HCT116 (cell line): Measurements from ENCODE around the gene C1QB. TPM values are rescaled to one million over a fixed set of nuclear protein-coding genes. Genes with fewer than 3 reads are reported as not detected.

Experiments
- ATAC-seq: fragments of 200-7000 bp; cut with Tn5 transposase; 2 replicates; pipeline ENCODE4 v1.9.1; 2020; ENCODE audit warnings: mild to moderate bottlenecking, moderate library complexity
- BruUV-seq: library from RNA; stranded (reverse); fragments of 400-500 nt; replicated peaks from 2 replicates; lab custom pipeline; 2021; lab: Mats Ljungman, UMichigan
- CTCF ChIA-PET: fragments of 300-600 bp; sonication (Branson Sonifier 250); formaldehyde crosslinking; loops from one replicate; lab custom pipeline; 2021; ENCODE audit warnings: antibody characterized with exemption; lab: Charles Lee
- POLR2A ChIA-PET: fragments of 300-600, 350-600 bp; sonication (Branson Sonifier 250); formaldehyde crosslinking; loops from one replicate; lab custom pipeline; 2021; ENCODE audit warnings: antibody characterized with exemption; lab: Charles Lee
- RAD21 ChIA-PET, 2 experiments: fragments of 300-600 bp; sonication (Branson Sonifier 250); formaldehyde crosslinking; loops; one replicate each; lab custom pipeline; 2023; ENCODE audit warnings: low total read pairs in 2 of 2; ENCODE audit not compliant: uncharacterized antibody in 2 of 2, unreplicated experiment in 2 of 2, low non-redundant PET in 1 of 2; lab: Charles Lee
- DNase-seq: peaks from one replicate; pipeline ENCODE4 v3.0.0-alpha.2; 2010; ENCODE audit warnings: low read depth, low spot score
- H2AFZ ChIP-seq: fragments of 200-600 bp; shearing (Covaris generic), sonication (generic); 2 replicates; pipeline ENCODE4 v1.6.1; 2017; ENCODE audit warnings: low read depth, mixed run types, mixed read lengths, antibody characterized with exemption, low read length; ENCODE audit not compliant: poor library complexity, severe bottlenecking
- H3K27ac ChIP-seq: 2 replicates; pipeline ENCODE4 v1.5.1; 2012; ENCODE audit warnings: low read depth, low read length
- H3K27me3 ChIP-seq: fragments of 200-600 bp; sonication (generic); 2 replicates; pipeline ENCODE4 v1.6.1; 2016; ENCODE audit warnings: mixed run types, low read length, mixed read lengths; ENCODE audit not compliant: insufficient read depth
- H3K36me3 ChIP-seq, 2 experiments: fragments of 200-500 bp in 1 of 2; fragments of 200-600 bp in 1 of 2; sonication (Bioruptor generic) in 1 of 2; sonication (generic) in 1 of 2; 2 replicates each; pipeline versions ENCODE4 v1.5.1 to v1.6.1; 2014 to 2016; ENCODE audit warnings: low read length in 2 of 2, inconsistent platforms in 1 of 2, mixed read lengths in 1 of 2, mixed run types in 1 of 2; ENCODE audit not compliant: insufficient read depth in 2 of 2, control insufficient read depth in 1 of 2
- H3K4me1 ChIP-seq, 2 experiments: fragments of 200-600 bp in 1 of 2; sonication (generic) in 1 of 2; 2 replicates each; pipeline versions ENCODE4 v1.5.1 to v1.6.1; 2012 to 2017; ENCODE audit warnings: low read length in 2 of 2, inconsistent platforms in 1 of 2, mild to moderate bottlenecking in 1 of 2, mixed read lengths in 1 of 2, mixed run types in 1 of 2, moderate library complexity in 1 of 2; ENCODE audit not compliant: insufficient read depth in 2 of 2, control insufficient read depth in 1 of 2
- H3K4me2 ChIP-seq: fragments of 200-600 bp; sonication (generic); 2 replicates; pipeline ENCODE4 v1.6.1; 2017; ENCODE audit warnings: mixed run types, low read length, mixed read lengths
- H3K4me3 ChIP-seq, 2 experiments: fragments of 200-600 bp in 1 of 2; sonication (generic) in 1 of 2; replicated peaks in 1 of 2; 2 replicates each; pipeline ENCODE4 v1.5.1; 2011 to 2016; ENCODE audit warnings: low read length in 2 of 2, control low read depth in 1 of 2, low read depth in 1 of 2, mild to moderate bottlenecking in 1 of 2, mixed read lengths in 1 of 2, mixed run types in 1 of 2
- H3K79me2 ChIP-seq: fragments of 200-600 bp; sonication (generic); 2 replicates; pipeline ENCODE4 v1.6.1; 2017; ENCODE audit warnings: mild to moderate bottlenecking, mixed run types, low read length, moderate library complexity, mixed read lengths; ENCODE audit not compliant: insufficient read depth
- H3K9ac ChIP-seq: fragments of 200-600 bp; sonication (generic); 2 replicates; pipeline ENCODE4 v1.6.1; 2016; ENCODE audit warnings: low read length, mixed read lengths
- H3K9me2 ChIP-seq: fragments of 200-600 bp; sonication (generic), shearing (Covaris generic); 2 replicates; pipeline ENCODE4 v1.6.1; 2017; ENCODE audit warnings: mixed run types, mild to moderate bottlenecking, moderate library complexity; ENCODE audit not compliant: insufficient read depth
- H3K9me3 ChIP-seq, 2 experiments: fragments of 200-500 bp in 1 of 2; fragments of 200-600 bp in 1 of 2; sonication (Bioruptor generic) in 1 of 2; sonication (generic) in 1 of 2; 2 replicates each; pipeline ENCODE4 v1.6.1; 2014 to 2017; ENCODE audit warnings: low read length in 2 of 2, mixed read lengths in 2 of 2, inconsistent platforms in 1 of 2, low read depth in 1 of 2, mild to moderate bottlenecking in 1 of 2, mixed run types in 1 of 2, moderate library complexity in 1 of 2; ENCODE audit not compliant: control insufficient read depth in 1 of 2, insufficient read depth in 1 of 2
- H4K20me1 ChIP-seq: fragments of 200-600 bp; sonication (generic), shearing (Covaris generic); 2 replicates; pipeline ENCODE4 v1.6.1; 2017; ENCODE audit warnings: mixed run types, mild to moderate bottlenecking, moderate library complexity; ENCODE audit not compliant: insufficient read depth
- CEBPB ChIP-seq: IDR thresholded peaks from 2 replicates; pipeline ENCODE4 v1.6.1; 2012; ENCODE audit warnings: low read depth
- POLR2A ChIP-seq: IDR thresholded peaks from 2 replicates; pipeline ENCODE4 v1.7.0; 2011; ENCODE audit warnings: borderline replicate concordance; ENCODE audit not compliant: insufficient read depth, insufficient read length; ENCODE audit errors: extremely low read depth
- RAD21 ChIP-seq: IDR thresholded peaks from 2 replicates; pipeline ENCODE4 v1.6.1; 2012; ENCODE audit warnings: low read depth, mild to moderate bottlenecking
- TCF7L2 ChIP-seq: IDR thresholded peaks from 2 replicates; pipeline ENCODE4 v1.7.0; 2011; ENCODE audit warnings: borderline replicate concordance, inconsistent platforms; ENCODE audit not compliant: insufficient read depth, insufficient read length; ENCODE audit errors: extremely low read depth
- ZFX ChIP-seq: fragments of 450-650 bp; IDR thresholded peaks from 2 replicates; pipeline ENCODE4 v1.6.1; 2017
- ZNF274 ChIP-seq: fragments of 200-500 bp; sonication (Bioruptor generic); IDR thresholded peaks from 2 replicates; pipeline ENCODE4 v1.6.1; 2014; ENCODE audit warnings: mild to moderate bottlenecking, low read depth, low read length, inconsistent platforms
- intact Hi-C: fragments of 100-400 bp; cut with micrococcal nuclease; formaldehyde crosslinking; loops from 2 replicates; pipeline ENCODE4 v1.10.0; 2022
- total RNA-seq: library from RNA; stranded (reverse); gene quantifications from one replicate; pipeline ENCODE4 v1.2.1, GENCODE V29; 2021; ENCODE audit not compliant: unreplicated experiment
- TF ChIP-seq, protein P1 (sequence below), 3 experiments: fragments of 200-600 bp in 1 of 3; sonication (generic) in 1 of 3; IDR thresholded peaks in 2 of 3; conservative IDR thresholded peaks in 1 of 3; 2 replicates each; pipeline ENCODE4 v1.5.1; 2012 to 2017; ENCODE audit warnings: low read depth in 2 of 3, low read length in 2 of 3, antibody characterized with exemption in 1 of 3, borderline replicate concordance in 1 of 3, control low read depth in 1 of 3, mild to moderate bottlenecking in 1 of 3, mixed read lengths in 1 of 3, mixed run types in 1 of 3, moderate library complexity in 1 of 3; ENCODE audit not compliant: insufficient read depth in 1 of 3

Gene C1QB
- total RNA-seq, 1 experiment from 2014 or later = 0.32 TPM

DNA sequence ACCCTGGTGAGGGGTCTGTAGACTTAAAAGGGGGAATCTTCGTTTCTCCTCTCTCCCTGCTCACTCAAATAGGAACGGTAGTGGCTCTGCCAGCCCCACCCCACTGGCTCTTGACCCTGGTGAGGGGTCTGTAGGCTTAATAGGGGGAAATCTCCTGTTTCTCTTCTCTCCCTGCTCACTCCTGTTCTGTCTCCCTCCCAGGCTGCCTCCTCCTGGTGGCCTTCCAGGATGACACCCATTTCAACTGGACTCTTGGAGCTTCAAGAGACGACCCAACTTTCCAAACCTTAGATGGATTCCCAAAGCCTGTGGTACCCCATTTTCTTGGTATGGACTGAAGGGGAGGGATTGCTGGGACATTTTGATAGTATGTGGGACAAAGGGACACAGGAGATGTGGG, 56.2 kb downstream of the C1QB start:
- CTCF ChIA-PET = interaction anchor here (0.8 to 1.8 kb wide), 5 partner anchors 11 to 153 kb away, joined by 3 to 7 read pairs (median 3); no protein-coding TSS in a partner anchor
- DNase-seq (no peak), ATAC-seq (no peak)
- Histone ChIP-seq H4K20me1 (no peaks in the 10 kb centered on the region), H3K27ac (no peak overlapping the region), H3K4me2 (no peak overlapping the region), H3K9me3 (no peaks in the 10 kb centered on the region), H3K9me2 (no peaks in the 10 kb centered on the region), H3K27me3 (no peaks in the 10 kb centered on the region), H2AFZ (no peak overlapping the region), H3K9ac (no peak overlapping the region), H3K4me3 (no peak overlapping the region), H3K79me2 (no peaks in the 10 kb centered on the region), H3K4me1 (peaks cover 0 to 22% of the 10 kb centered on the region in 2 experiments; a peak in 3 of 4 replicates), H3K36me3 (no peaks in the 10 kb centered on the region)
- POLR2A ChIA-PET = no interaction called here
- intact Hi-C loops = no loop called here
- RAD21 ChIA-PET = no interaction called here
- TF ChIP-seq TCF7L2 = no peak
- TF ChIP-seq, protein P1, sequence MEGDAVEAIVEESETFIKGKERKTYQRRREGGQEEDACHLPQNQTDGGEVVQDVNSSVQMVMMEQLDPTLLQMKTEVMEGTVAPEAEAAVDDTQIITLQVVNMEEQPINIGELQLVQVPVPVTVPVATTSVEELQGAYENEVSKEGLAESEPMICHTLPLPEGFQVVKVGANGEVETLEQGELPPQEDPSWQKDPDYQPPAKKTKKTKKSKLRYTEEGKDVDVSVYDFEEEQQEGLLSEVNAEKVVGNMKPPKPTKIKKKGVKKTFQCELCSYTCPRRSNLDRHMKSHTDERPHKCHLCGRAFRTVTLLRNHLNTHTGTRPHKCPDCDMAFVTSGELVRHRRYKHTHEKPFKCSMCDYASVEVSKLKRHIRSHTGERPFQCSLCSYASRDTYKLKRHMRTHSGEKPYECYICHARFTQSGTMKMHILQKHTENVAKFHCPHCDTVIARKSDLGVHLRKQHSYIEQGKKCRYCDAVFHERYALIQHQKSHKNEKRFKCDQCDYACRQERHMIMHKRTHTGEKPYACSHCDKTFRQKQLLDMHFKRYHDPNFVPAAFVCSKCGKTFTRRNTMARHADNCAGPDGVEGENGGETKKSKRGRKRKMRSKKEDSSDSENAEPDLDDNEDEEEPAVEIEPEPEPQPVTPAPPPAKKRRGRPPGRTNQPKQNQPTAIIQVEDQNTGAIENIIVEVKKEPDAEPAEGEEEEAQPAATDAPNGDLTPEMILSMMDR (IDR thresholded peaks at IDR 0.05 in 2 of 3, conservative IDR thresholded peaks at IDR 0.05 in 1 of 3; ENCODE audit: borderline replicate concordance in 1 of 3, insufficient read depth in 1 of 3, low read depth in 2 of 3, low read length in 2 of 3) = peak in 2 of 3 experiments; percentile 61 to 65; a peak in 4 of 6 replicates
- TF ChIP-seq ZFX = no peak
- no peak for TF ChIP-seq CEBPB
- no peak for TF ChIP-seq POLR2A
- TF ChIP-seq ZNF274 = no peak
- TF ChIP-seq RAD21 = peak; percentile 24; the same call in 1 of the 2 replicates
- BruUV-seq = no TSS peak
